GM12892 (cell line): ENCODE measurements around the gene CLNK.

Source experiments
- POLR2A ChIP-seq: IDR thresholded peaks from 2 replicates; pipeline ENCODE4 v1.6.1; 2011; ENCODE audit warnings: low read depth, low read length, control low read depth
- POLR2AphosphoS5 ChIP-seq: IDR thresholded peaks from 2 replicates; pipeline ENCODE4 v1.6.1; 2011; ENCODE audit warnings: low read depth, low read length, control low read depth
- TAF1 ChIP-seq: IDR thresholded peaks from 2 replicates; pipeline ENCODE4 v1.6.1; 2011; ENCODE audit warnings: low read depth, mild to moderate bottlenecking, control low read depth, low read length, borderline replicate concordance

DNA sequence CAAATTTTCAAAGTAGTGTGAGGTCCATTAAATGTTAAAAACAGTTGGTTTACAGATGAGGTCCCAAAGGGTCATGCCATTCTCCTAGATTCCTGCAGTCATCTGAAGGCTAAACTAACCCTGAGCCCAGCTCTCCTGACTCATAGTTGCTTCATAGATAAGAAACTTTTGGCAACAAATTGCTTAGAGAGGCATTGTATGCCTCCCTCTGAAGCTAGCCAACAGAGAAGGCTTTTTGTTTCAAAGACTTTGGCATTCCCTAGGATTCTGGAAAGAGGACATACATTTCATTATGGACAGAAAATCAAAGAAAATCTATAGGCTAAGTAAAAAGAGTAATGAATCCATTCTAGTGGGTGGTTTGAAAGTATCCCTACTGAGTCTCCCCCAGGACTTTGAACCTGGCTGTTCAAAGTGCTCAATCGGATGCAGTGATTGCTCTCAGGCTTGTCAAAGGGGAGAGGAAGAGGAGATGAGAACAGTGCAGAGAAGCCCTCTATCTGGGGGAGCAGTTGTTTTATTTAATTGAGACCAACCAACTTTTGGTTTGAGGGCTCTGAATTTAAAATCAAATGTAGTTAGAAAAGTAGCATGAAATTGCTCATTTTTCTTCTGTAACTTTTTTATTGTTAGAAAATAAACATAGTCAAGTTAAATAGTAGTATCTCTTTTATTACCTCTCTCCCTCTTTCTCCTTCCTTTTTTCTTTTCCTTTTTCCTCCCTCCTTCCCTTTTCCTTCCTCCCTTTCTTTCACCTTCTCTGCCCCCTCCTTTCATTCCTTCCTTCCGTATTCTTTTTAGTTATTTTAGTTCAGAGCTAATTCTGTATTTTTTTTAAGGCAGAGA, 155.1 kb downstream of the CLNK start:
- TF ChIP-seq POLR2A, result no peak
- TF ChIP-seq POLR2AphosphoS5, result no peak
- TF ChIP-seq TAF1, result no peak
